ENCODE results near the gene REC114.
"Not testable (repeated sequence)": the region's sequence is repeated elsewhere in the genome, so short reads cannot be mapped to it uniquely, and the experiment has no call there.

REC114 gene, protein sequence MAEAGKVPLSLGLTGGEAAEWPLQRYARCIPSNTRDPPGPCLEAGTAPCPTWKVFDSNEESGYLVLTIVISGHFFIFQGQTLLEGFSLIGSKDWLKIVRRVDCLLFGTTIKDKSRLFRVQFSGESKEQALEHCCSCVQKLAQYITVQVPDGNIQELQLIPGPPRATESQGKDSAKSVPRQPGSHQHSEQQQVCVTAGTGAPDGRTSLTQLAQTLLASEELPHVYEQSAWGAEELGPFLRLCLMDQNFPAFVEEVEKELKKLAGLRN

DNA sequence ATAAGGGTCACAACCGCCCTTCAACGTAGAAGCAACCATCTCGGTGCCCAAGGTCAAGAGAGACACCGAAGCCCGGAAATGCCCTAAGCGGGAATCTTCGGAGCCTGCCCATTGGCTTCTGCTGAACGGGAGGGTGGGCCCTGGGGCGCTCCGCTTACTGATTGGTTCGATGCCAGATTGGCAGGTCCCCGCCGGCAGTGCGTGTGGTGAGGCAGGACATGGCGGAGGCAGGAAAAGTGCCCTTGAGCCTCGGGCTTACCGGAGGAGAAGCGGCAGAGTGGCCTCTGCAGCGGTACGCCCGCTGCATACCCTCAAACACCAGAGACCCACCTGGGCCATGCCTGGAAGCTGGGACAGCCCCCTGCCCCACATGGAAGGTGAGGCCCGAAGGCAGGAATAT, at the start of gene REC114:
TSS of gene REC114 (plus strand) at position 197 of the 400 bp plus-strand sequence. CDS start at position 219, 22 bp downstream.
- POLR2A ChIA-PET (ENCODE audit: low non-redundant PET): no interaction called here
- no peak for DNase-seq (ENCODE audit: low spot score)
- H3K27ac ChIP-seq: no peak within 1 kb of the TSS
- CTCF ChIA-PET: no interaction called here
- TF ChIP-seq, protein P1, sequence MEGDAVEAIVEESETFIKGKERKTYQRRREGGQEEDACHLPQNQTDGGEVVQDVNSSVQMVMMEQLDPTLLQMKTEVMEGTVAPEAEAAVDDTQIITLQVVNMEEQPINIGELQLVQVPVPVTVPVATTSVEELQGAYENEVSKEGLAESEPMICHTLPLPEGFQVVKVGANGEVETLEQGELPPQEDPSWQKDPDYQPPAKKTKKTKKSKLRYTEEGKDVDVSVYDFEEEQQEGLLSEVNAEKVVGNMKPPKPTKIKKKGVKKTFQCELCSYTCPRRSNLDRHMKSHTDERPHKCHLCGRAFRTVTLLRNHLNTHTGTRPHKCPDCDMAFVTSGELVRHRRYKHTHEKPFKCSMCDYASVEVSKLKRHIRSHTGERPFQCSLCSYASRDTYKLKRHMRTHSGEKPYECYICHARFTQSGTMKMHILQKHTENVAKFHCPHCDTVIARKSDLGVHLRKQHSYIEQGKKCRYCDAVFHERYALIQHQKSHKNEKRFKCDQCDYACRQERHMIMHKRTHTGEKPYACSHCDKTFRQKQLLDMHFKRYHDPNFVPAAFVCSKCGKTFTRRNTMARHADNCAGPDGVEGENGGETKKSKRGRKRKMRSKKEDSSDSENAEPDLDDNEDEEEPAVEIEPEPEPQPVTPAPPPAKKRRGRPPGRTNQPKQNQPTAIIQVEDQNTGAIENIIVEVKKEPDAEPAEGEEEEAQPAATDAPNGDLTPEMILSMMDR (conservative IDR thresholded peaks at IDR 0.05; ENCODE audit: low read depth): no peak

DNA sequence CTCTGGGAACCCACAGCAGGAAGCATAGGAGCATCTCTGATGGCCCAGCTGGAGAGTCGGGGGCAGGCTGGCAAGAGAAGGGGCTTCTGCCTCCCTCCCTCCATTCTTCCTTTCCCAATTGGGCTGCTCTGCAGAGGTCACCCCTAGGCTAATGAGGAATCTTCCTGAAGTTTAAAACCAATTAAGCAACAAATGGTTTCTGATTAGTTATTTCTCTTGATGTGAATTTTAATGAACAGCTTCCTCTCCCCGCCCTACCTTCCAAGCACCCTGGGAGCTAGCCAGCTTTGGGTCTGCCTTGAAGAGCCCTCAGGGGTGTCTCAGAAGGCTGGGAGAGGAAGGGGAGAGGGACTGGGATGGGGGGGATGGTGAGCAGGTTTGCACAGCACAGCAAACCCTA, 49.6 kb upstream of the REC114 start:
- DNase-seq (ENCODE audit: low spot score): no peak
- ChIA-PET POLR2A (ENCODE audit: low non-redundant PET) (no interaction called here), CTCF (no interaction called here)
- TF ChIP-seq, protein P1 (conservative IDR thresholded peaks at IDR 0.05; ENCODE audit: low read depth): no peak
- H3K27ac ChIP-seq: no peak overlapping the region

DNA sequence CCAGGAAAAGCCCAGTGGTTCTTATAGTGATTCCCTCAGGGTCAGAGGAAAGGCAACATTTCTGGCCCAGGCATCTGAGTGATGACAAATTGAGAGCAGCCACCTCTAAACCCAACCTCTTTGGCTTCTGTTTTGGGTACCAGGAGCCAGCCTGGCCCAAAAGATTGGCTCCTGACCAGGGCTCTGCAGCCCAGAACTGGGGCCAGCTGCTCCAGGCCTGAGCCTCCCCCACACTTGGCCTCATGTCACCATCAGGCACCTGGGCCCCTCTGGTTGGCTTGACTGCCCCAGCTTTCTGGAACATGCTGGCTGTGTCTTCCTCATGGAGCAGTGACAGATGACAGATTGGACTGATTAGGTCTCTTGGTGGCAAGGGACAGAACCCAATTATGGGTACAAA, 48.2 kb upstream of the REC114 start:
- ChIA-PET POLR2A (ENCODE audit: low non-redundant PET) (no interaction called here), CTCF (no interaction called here)
- TF ChIP-seq, protein P1 (conservative IDR thresholded peaks at IDR 0.05; ENCODE audit: low read depth): no peak
- no peak for DNase-seq (ENCODE audit: low spot score)
- no peak overlapping the region for H3K27ac ChIP-seq

DNA sequence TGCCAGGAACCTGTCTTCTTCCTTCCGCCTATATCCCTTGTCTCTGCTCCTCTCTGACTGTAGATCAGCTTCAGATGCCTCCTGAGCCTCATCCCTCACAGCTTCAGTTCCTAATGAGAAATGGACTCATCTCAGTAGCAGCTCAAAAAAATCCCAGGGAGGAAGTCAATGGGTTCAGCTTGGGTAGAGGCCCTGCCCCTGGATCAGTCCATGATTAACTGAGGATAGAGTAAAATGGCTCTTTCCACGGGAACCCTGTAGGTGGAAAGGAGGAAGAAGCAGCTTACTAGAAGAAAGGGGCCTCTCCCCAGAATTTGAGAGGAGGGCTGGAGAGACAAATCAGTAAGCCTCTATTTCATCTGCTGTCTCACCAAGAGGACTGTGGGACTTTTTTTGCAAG, 47.3 kb upstream of the REC114 start:
- no peak overlapping the region for H3K27ac ChIP-seq
- no peak for DNase-seq (ENCODE audit: low spot score)
- ChIA-PET CTCF (no interaction called here), POLR2A (ENCODE audit: low non-redundant PET) (no interaction called here)
- TF ChIP-seq, protein P1 (conservative IDR thresholded peaks at IDR 0.05; ENCODE audit: low read depth): no peak

DNA sequence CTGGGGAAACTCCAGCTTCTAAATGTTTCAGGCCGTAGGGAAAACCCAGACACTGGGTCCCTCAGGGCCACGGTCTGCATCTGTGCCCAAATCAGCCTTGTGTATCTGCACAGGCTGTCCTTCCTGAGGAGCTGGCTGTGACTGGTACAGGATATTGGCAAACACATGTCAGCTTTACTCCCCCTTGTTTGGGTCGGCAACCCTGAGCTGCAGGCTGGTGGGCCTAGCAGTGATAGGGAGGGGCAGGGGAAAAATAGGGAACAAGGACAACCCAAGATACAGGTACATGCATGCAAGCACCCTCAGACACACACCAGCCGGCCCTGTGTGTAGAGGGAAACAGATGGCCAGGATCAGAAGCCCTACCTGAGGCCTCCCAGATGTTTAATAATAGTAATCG, 45.5 kb upstream of the REC114 start:
- H3K27ac ChIP-seq: no peak overlapping the region
- POLR2A ChIA-PET (ENCODE audit: low non-redundant PET): no interaction called here
- DNase-seq (ENCODE audit: low spot score): no peak
- TF ChIP-seq, protein P1 (conservative IDR thresholded peaks at IDR 0.05; ENCODE audit: low read depth): no peak
- CTCF ChIA-PET: interaction anchor here (0.6 kb wide), 1 partner anchor 1351 kb away, joined by 3 read pairs; the partner anchor contains the start of gene CYP1A2

DNA sequence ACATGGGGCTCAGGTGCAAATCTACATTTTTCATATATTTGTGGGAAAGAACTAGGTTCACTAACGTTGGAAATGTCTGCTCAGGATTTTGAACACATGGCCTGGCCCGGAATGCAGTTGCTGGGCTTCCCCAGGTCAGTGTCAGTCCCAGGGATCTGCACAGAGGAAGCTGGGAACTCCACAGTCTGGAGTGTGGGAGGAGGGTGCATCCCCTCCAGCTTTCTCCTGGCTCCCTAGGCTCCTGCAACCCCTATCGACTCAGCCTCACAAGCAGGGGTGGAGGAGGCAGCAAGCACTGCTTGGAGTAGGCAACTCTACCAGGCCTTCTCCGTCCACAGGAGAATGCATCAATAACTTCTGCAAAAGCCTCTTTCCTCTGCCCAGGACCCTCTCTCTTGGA, 44.1 kb upstream of the REC114 start:
- CTCF ChIA-PET: interaction anchor here (0.7 kb wide), 1 partner anchor 190 kb away, joined by 3 read pairs; no protein-coding TSS in a partner anchor
- POLR2A ChIA-PET (ENCODE audit: low non-redundant PET): no interaction called here
- DNase-seq (ENCODE audit: low spot score): no peak
- TF ChIP-seq, protein P1 (conservative IDR thresholded peaks at IDR 0.05; ENCODE audit: low read depth): no peak
- no peak overlapping the region for H3K27ac ChIP-seq

DNA sequence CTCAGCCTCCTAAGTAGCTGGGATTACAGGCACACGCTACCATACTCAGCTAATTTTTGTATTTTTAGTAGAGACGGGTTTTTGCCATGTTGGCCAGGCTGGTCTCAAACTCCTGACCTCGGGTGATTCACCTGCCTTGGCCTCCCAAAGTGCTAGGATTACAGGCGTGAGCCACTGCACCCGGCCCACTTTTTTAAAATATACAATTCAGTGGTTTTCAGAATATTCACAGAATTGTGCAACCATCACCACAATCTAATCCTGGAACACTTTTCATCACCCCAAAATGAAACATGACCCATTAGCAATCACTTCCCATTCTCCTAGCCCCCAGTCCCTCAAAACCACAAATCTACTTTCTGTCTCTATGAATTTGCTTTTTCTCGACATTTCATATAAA, 42.7 kb upstream of the REC114 start:
- CTCF ChIA-PET: interaction anchor here (0.6 kb wide), 2 partner anchors 21 to 101 kb away, joined by 3 to 4 read pairs; no protein-coding TSS in a partner anchor
- POLR2A ChIA-PET (ENCODE audit: low non-redundant PET); DNase-seq (ENCODE audit: low spot score); H3K27ac ChIP-seq: not testable (repeated sequence)
